Activated T-helper 17 cell treated with anti-CD3 and anti-CD28 coated beads, Interleukin-2, amount 50 U/mL, for 72 hours (primary cell): ENCODE data around the gene ASAP2. TPM values are rescaled to one million over a fixed set of nuclear protein-coding genes. Genes with fewer than 3 reads are reported as not detected.

Source experiments
- ATAC-seq: fragments of 150-1000 bp; cut with Tn5 transposase; replicated peaks from 2 replicates; pipeline ENCODE4 v1.10.0; 2021; ENCODE audit warnings: mild to moderate bottlenecking, moderate library complexity
- H3K27ac Mint-ChIP-seq: one replicate; pipeline ENCODE4 v1.8.0; 2022; ENCODE audit warnings: mixed read lengths
- H3K27me3 Mint-ChIP-seq: one replicate; pipeline ENCODE4 v1.8.0; 2022; ENCODE audit warnings: mixed read lengths
- H3K36me3 Mint-ChIP-seq: one replicate; pipeline ENCODE4 v1.8.0; 2022; ENCODE audit warnings: low read depth, mild to moderate bottlenecking, mixed read lengths
- H3K4me1 Mint-ChIP-seq: one replicate; pipeline ENCODE4 v1.8.0; 2022; ENCODE audit warnings: mixed read lengths
- H3K4me3 Mint-ChIP-seq: one replicate; pipeline ENCODE4 v1.8.0; 2022; ENCODE audit warnings: mild to moderate bottlenecking, mixed read lengths
- H3K9me3 Mint-ChIP-seq: one replicate; pipeline ENCODE4 v1.8.0; 2022; ENCODE audit warnings: mixed read lengths
- total RNA-seq, 2 donors: library from RNA; stranded (reverse); gene quantifications; one replicate each; pipeline ENCODE4 v1.2.3, GENCODE V29; 2022

ASAP2 gene
- total RNA-seq, result under 1 TPM; 0.17 to 0.19 TPM

GRCh38 chr2:9205963-9206948 is at the start of gene ASAP2:
Gene ASAP2 (plus strand): TSS chr2:9206812. CDS start chr2:9207105, 293 bp downstream.
- peak within 1 kb of the TSS; percentile 61 for H3K4me3 Mint-ChIP-seq
- no peaks in the 10 kb centered on the region for H3K36me3 Mint-ChIP-seq
- no peak within 1 kb of the TSS for H3K27ac Mint-ChIP-seq
- H3K27me3 Mint-ChIP-seq, result peaks cover 42% of the 10 kb centered on the region
- H3K4me1 Mint-ChIP-seq, result peaks cover 4% of the 10 kb centered on the region
- no peaks in the 10 kb centered on the region for H3K9me3 Mint-ChIP-seq
- ATAC-seq, result peak; percentile 79

GRCh38 chr2:9158786-9159779 is 47.5 kb upstream of the ASAP2 start:
- Mint-ChIP-seq H3K27ac (no peak overlapping the region), H3K36me3 (no peaks in the 10 kb centered on the region), H3K9me3 (no peaks in the 10 kb centered on the region), H3K4me1 (no peaks in the 10 kb centered on the region), H3K27me3 (peaks cover 22% of the 10 kb centered on the region), H3K4me3 (no peak overlapping the region)
- no peak for ATAC-seq

GRCh38 chr2:9160732-9161131 is 45.9 kb upstream of the ASAP2 start:
- no peak overlapping the region for H3K27ac Mint-ChIP-seq
- H3K36me3 Mint-ChIP-seq, result no peaks in the 10 kb centered on the region
- no peak overlapping the region for H3K4me3 Mint-ChIP-seq
- ATAC-seq, result no peak
- no peaks in the 10 kb centered on the region for H3K4me1 Mint-ChIP-seq
- no peaks in the 10 kb centered on the region for H3K9me3 Mint-ChIP-seq
- H3K27me3 Mint-ChIP-seq, result peaks cover 14% of the 10 kb centered on the region

DNA sequence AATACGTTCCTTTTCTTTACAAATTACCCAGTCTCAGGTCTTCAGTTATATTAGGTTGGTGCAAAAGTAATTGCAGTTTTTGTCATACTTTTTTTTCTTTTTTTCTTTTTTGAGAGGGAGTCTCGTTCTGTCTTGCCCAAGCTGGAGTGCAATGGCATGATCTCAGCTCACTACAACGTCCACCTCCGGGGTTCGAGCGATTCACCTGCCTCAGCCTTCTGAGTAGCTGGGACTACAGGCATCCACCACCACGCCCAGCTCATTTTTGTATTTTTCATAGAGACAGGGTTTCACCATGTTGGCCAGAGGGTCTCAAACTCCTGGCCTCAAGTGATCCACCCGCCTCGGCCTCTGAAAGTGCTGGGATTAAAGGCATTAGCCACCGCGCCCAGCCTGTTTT is 43.8 kb upstream of the ASAP2 start:
- H3K36me3 Mint-ChIP-seq, result no peaks in the 10 kb centered on the region
- no peak overlapping the region for H3K27ac Mint-ChIP-seq
- no peak for ATAC-seq
- H3K4me3 Mint-ChIP-seq, result no peak overlapping the region
- H3K27me3 Mint-ChIP-seq, result peaks cover 3% of the 10 kb centered on the region
- H3K9me3 Mint-ChIP-seq, result no peaks in the 10 kb centered on the region
- no peaks in the 10 kb centered on the region for H3K4me1 Mint-ChIP-seq

DNA sequence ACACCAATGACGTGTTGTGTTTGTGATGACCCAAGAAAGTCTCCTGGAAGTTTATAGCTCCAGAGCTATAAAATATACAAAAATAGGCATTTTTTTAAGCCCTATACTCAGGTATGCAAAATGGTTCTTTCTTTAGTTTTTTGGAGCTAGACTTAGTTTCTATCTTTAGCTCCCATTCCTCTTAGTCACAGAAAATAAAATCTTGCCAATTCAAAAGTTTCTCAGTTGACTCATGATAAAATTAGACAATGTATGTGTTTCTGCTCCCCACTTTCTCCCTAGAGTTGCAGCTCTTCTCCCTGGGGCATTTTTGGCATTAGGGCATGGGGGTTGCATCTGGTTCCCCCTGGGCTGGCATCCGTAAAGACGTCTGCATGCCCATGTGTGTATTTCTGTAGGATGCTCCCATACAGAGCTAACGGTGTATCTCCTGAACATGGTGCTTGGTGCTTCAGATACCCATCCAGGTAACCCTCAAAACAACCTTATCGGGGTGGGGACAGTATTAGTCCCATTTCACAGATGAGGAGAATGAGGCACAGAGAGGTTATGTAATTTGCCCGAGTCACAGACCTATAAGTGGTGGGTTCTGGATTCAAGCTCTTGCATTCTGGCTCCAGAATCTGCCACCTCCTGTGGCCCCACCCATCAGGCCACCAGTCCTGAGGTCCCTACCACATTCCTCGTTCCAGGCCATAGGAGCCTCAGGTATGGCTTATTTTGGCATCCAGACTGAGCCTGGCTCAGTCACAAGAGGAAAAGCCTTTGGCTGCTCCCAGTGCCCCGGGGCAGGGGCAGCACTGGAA is 43.1 kb upstream of the ASAP2 start:
- H3K9me3 Mint-ChIP-seq, result no peaks in the 10 kb centered on the region
- no peak for ATAC-seq
- no peaks in the 10 kb centered on the region for H3K4me1 Mint-ChIP-seq
- peaks cover 3% of the 10 kb centered on the region for H3K27me3 Mint-ChIP-seq
- H3K4me3 Mint-ChIP-seq, result no peak overlapping the region
- H3K27ac Mint-ChIP-seq, result no peak overlapping the region
- no peaks in the 10 kb centered on the region for H3K36me3 Mint-ChIP-seq

DNA sequence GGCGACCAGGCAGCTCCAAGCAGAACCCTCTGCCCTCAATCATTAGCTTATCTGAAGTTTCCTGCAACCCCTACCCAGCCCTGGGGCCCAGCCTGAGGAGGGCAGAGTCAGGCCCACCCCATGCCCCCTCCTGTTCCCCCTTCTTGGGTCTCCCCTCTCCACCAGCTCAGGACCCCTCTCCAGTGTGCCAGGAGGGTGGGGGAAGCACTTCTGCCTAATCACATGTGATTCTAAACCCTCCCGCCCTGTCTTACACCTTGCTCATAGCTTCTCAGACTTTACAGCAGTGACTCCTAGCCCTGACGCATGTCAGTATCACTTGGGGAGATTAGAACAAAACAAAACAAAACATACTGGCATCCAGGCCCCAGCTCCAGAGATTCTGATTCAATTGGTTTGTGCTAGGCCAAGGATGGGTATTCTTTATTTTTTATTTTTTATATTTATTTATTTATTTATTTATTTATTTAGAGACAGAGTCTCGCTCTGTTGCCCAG is 42.5 kb upstream of the ASAP2 start:
- no peaks in the 10 kb centered on the region for H3K9me3 Mint-ChIP-seq
- H3K27me3 Mint-ChIP-seq, result peaks cover 8% of the 10 kb centered on the region
- H3K4me3 Mint-ChIP-seq, result no peak overlapping the region
- H3K4me1 Mint-ChIP-seq, result no peaks in the 10 kb centered on the region
- H3K27ac Mint-ChIP-seq, result no peak overlapping the region
- no peaks in the 10 kb centered on the region for H3K36me3 Mint-ChIP-seq
- no peak for ATAC-seq

GRCh38 chr2:9165625-9166024 is 41.0 kb upstream of the ASAP2 start:
- Mint-ChIP-seq H3K4me3 (no peak overlapping the region), H3K27me3 (peaks cover 18% of the 10 kb centered on the region), H3K4me1 (no peaks in the 10 kb centered on the region), H3K36me3 (no peaks in the 10 kb centered on the region), H3K9me3 (no peaks in the 10 kb centered on the region), H3K27ac (no peak overlapping the region)
- no peak for ATAC-seq

DNA sequence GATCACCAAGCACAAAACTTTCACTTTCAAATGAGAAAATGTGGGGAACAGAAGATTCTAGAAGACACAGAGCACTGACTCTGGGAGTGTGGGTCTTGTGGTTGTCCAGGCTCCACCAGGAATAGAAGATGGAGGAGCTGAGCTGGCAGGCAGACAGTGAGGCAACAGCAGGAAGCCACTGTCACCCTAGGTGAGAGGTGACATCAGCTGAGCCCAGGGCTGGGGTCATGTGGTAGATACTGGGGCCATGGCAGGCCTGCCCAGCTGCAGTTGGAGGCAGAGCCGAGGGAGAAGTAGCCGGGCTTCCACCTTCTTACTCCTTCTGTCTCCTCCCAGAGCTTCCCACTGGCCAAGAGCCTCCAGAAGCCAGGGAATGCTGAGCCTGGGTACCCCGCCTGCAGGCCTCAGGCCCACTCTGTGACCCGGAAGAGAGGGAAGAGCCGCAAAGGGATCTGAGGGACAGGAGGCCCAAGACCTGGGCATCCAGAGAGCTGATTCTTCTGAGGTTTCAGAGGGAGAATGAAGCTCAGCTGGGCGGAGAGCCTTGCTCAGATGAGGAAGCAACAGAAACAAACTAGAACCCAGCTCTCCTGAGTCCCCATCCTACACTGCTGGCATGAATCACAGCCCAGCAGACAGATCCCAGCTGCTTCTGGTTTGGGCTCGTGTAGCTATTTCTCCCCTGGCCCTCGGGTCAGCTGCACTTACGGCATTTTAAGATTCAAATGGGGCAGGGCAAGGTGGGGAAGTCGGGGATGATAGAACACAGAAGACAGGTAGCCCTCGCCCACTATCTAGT is 39.8 kb upstream of the ASAP2 start:
- Mint-ChIP-seq H3K9me3 (no peaks in the 10 kb centered on the region), H3K36me3 (no peaks in the 10 kb centered on the region), H3K4me1 (no peaks in the 10 kb centered on the region), H3K27me3 (peaks cover 28% of the 10 kb centered on the region), H3K4me3 (no peak overlapping the region), H3K27ac (no peak overlapping the region)
- no peak for ATAC-seq

GRCh38 chr2:9167718-9168657 is 38.6 kb upstream of the ASAP2 start:
- H3K9me3 Mint-ChIP-seq, result no peaks in the 10 kb centered on the region
- H3K4me3 Mint-ChIP-seq, result no peak overlapping the region
- H3K36me3 Mint-ChIP-seq, result no peaks in the 10 kb centered on the region
- H3K27ac Mint-ChIP-seq, result no peak overlapping the region
- H3K4me1 Mint-ChIP-seq, result no peaks in the 10 kb centered on the region
- ATAC-seq, result no peak
- H3K27me3 Mint-ChIP-seq, result peaks cover 32% of the 10 kb centered on the region

DNA sequence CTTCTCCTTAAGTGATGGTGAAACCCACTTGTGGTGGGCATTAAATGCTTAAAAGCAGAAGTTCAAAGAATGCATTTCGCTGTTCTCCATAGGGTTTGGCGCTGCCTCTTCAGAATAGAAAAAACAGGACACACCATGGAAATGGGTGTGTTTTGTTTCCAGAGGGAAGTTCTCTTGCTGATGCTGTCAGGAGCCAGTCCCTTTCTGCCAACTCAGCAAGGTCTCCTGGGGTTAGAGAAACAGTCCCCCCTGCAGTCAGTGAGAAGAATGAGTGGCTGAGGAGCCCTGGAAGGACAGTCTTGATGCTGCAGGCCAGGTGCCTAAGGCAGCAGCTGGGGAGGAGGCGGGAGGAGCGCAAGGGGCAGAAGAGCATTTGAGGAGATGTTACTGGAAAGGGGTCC is 37.8 kb upstream of the ASAP2 start:
- Mint-ChIP-seq H3K4me1 (no peaks in the 10 kb centered on the region), H3K4me3 (no peak overlapping the region), H3K27ac (no peak overlapping the region), H3K27me3 (peaks cover 29% of the 10 kb centered on the region), H3K9me3 (no peaks in the 10 kb centered on the region), H3K36me3 (no peaks in the 10 kb centered on the region)
- no peak for ATAC-seq

GRCh38 chr2:9169349-9170107 is 37.1 kb upstream of the ASAP2 start:
- H3K36me3 Mint-ChIP-seq, result no peaks in the 10 kb centered on the region
- no peak overlapping the region for H3K27ac Mint-ChIP-seq
- H3K9me3 Mint-ChIP-seq, result no peaks in the 10 kb centered on the region
- no peaks in the 10 kb centered on the region for H3K4me1 Mint-ChIP-seq
- H3K27me3 Mint-ChIP-seq, result peaks cover 29% of the 10 kb centered on the region
- ATAC-seq, result no peak
- H3K4me3 Mint-ChIP-seq, result no peak overlapping the region
